SK-N-MC (cell line): ENCODE data around the gene TBCC.

Source experiments
- EZH2 ChIP-seq: fragments of 200-600 bp; sonication (generic); IDR thresholded peaks from one replicate; pipeline ENCODE4 v1.6.1; 2017; ENCODE audit warnings: antibody characterized with exemption
- FOXP2 ChIP-seq: optimal IDR thresholded peaks from 2 replicates; pipeline ENCODE3; 2011; ENCODE audit warnings: mild to moderate bottlenecking, moderate library complexity; ENCODE audit not compliant: insufficient read depth; ENCODE audit errors: extremely low read length, control extremely low read depth
- POLR2AphosphoS5 ChIP-seq: IDR thresholded peaks from 2 replicates; pipeline ENCODE4 v1.6.1; 2012; ENCODE audit warnings: mild to moderate bottlenecking, low read depth, low read length, borderline replicate concordance

- TF ChIP-seq EZH2 (no peak), FOXP2 (no peak), POLR2AphosphoS5 (no peak)
These were observed 742 bp downstream of the TBCC start for GRCh38 chr6:42745083-42745639.
